ENCODE results near the gene CHD3. TPM values are rescaled to one million over a fixed set of nuclear protein-coding genes. Genes with fewer than 3 reads are reported as not detected.

CHD3 gene
- total and polyA plus RNA-seq, 10 of the 15 experiments (the other 5 are each of a cell fraction or from before 2014, with no cell fraction given) = 1.4 to 86.8 (median 39.1) TPM

GRCh38 chr17:7846765-7847661 is 41.6 kb upstream of the CHD3 start:
- Histone ChIP-seq H3K9ac (ENCODE audit: control insufficient read depth, insufficient read depth, low read length) (no peak overlapping the region), H3K79me2 (ENCODE audit: control insufficient read depth, insufficient read depth, low read length) (peaks cover 28% of the 10 kb centered on the region), H3K9me3 (replicated peaks; ENCODE audit: control insufficient read depth, insufficient read depth, low read length) (no peaks in the 10 kb centered on the region), H3K27me3 (replicated peaks in 1 of 2; ENCODE audit: control insufficient read depth in 2 of 2, insufficient read depth in 2 of 2, low read length in 1 of 2) (no peaks in the 10 kb centered on the region), H3K36me3 (ENCODE audit: control insufficient read depth in 2 of 2, insufficient read depth in 2 of 2, low read length in 1 of 2) (peaks cover 0 to 24% of the 10 kb centered on the region in 2 experiments; a peak in 3 of 4 replicates), H3K4me1 (ENCODE audit: control insufficient read depth, insufficient read depth, low read length) (peaks cover 22% of the 10 kb centered on the region), H3K4me3 (no peak overlapping the region), H3K27ac (ENCODE audit: control insufficient read depth, insufficient read depth) (no peak overlapping the region), H4K20me1 (ENCODE audit: control insufficient read depth, insufficient read depth) (no peaks in the 10 kb centered on the region; the same call in 1 of the 2 replicates), H3K4me2 (ENCODE audit: control insufficient read depth, insufficient read depth) (no peak overlapping the region), H2AFZ (ENCODE audit: control insufficient read depth, low read depth, low read length) (no peak overlapping the region)
- CTCF ChIA-PET = interaction anchor here (5.7 kb wide), 1 partner anchor 13 kb away, joined by 57 read pairs; the partner anchor contains the start of gene KDM6B
- in situ Hi-C loops (cut with MboI) = no loop called here
- TF ChIP-seq POLR2AphosphoS5 (IDR thresholded peaks at IDR 0.05; ENCODE audit: low read length) = no peak
- DNase-seq (ENCODE audit: low read depth, low spot score) (no peak), ATAC-seq (no peak), FAIRE-seq (no peak)
- intact Hi-C loops (cut with micrococcal nuclease; ENCODE audit: unreplicated experiment) = no loop called here
- WGBS (ENCODE audit: insufficient coverage, insufficient replicate concordance, low lambda C conversion rate, missing lambda C conversion rate) = 91% methylated on average over 23 of the region's 34 CpGs
- BruUV-seq (replicated peaks) = no TSS peak
- POLR2A ChIA-PET = no interaction called here
- SMC1A ChIA-PET (ENCODE audit: uncharacterized antibody, unreplicated experiment) = no interaction called here
- RAD21 ChIA-PET (ENCODE audit: unreplicated experiment) = no interaction called here

- RAD21 ChIA-PET (ENCODE audit: unreplicated experiment) = interaction anchor here (0.7 kb wide), 1 partner anchor 188 kb away, joined by 3 read pairs; no protein-coding TSS in a partner anchor
- TF ChIP-seq SIX5 (IDR thresholded peaks at IDR 0.05; ENCODE audit: low read depth, low read length, severe bottlenecking) = no peak
- TF ChIP-seq REST (IDR thresholded peaks at IDR 0.05; ENCODE audit: low read depth, low read length) = no peak
- TF ChIP-seq CBX5 (IDR thresholded peaks at IDR 0.05; ENCODE audit: low read depth) = no peak
- TF ChIP-seq SP1 (IDR thresholded peaks at IDR 0.05; ENCODE audit: low read depth, low read length) = no peak
- no peak for TF ChIP-seq ZNF622 (IDR thresholded peaks at IDR 0.05)
- TF ChIP-seq STAT1 (conservative IDR thresholded peaks at IDR 0.05) = no peak
- TF ChIP-seq PBX3 (IDR thresholded peaks at IDR 0.05; ENCODE audit: insufficient replicate concordance, low read depth, low read length) = no peak
- TF ChIP-seq RCOR1 (conservative IDR thresholded peaks at IDR 0.05; ENCODE audit: low read depth, low read length) = no peak
- TF ChIP-seq WRNIP1 (IDR thresholded peaks at IDR 0.05; ENCODE audit: borderline replicate concordance, low read depth, low read length) = no peak
- no peak for TF ChIP-seq NFYA (IDR thresholded peaks at IDR 0.05; ENCODE audit: borderline replicate concordance, low read depth, low read length)
These were observed 40.4 kb upstream of the CHD3 start for GRCh38 chr17:7848131-7848579.

More at GRCh38 chr17:7848131-7848579, 40.4 kb upstream of the CHD3 start:
- peaks cover 11 to 29% of the 10 kb centered on the region in 2 experiments; a peak in 3 of 4 replicates for H3K36me3 ChIP-seq (ENCODE audit: control insufficient read depth in 2 of 2, insufficient read depth in 2 of 2, low read length in 1 of 2)
- whole genome bisulfite sequencing (ENCODE audit: insufficient coverage, insufficient replicate concordance, low lambda C conversion rate, missing lambda C conversion rate) = 90% methylated on average over 10 of the region's 20 CpGs
- H3K27ac ChIP-seq (ENCODE audit: control insufficient read depth, insufficient read depth) = no peak overlapping the region
- no peak overlapping the region for H3K4me3 ChIP-seq
- H3K9me3 ChIP-seq (replicated peaks; ENCODE audit: control insufficient read depth, insufficient read depth, low read length) = no peaks in the 10 kb centered on the region
- H4K20me1 ChIP-seq (ENCODE audit: control insufficient read depth, insufficient read depth) = no peaks in the 10 kb centered on the region; the same call in 1 of the 2 replicates
- H3K4me1 ChIP-seq (ENCODE audit: control insufficient read depth, insufficient read depth, low read length) = peaks cover 21% of the 10 kb centered on the region
- FAIRE-seq (no peak), ATAC-seq (no peak), DNase-seq (ENCODE audit: low read depth, low spot score) (no peak)
- in situ Hi-C loops (cut with MboI) (no loop called here), intact Hi-C loops (cut with micrococcal nuclease; ENCODE audit: unreplicated experiment) (no loop called here)
- peaks cover 23% of the 10 kb centered on the region for H3K79me2 ChIP-seq (ENCODE audit: control insufficient read depth, insufficient read depth, low read length)
- H2AFZ ChIP-seq (ENCODE audit: control insufficient read depth, low read depth, low read length) = no peak overlapping the region
- ChIA-PET CTCF (interaction anchor here (5.7 kb wide), 1 partner anchor 14 kb away, joined by 57 read pairs; the partner anchor contains the start of gene KDM6B), SMC1A (ENCODE audit: uncharacterized antibody, unreplicated experiment) (no interaction called here), POLR2A (no interaction called here)
- H3K9ac ChIP-seq (ENCODE audit: control insufficient read depth, insufficient read depth, low read length) = no peak overlapping the region
- BruUV-seq (replicated peaks) = no TSS peak
- H3K27me3 ChIP-seq (replicated peaks in 1 of 2; ENCODE audit: control insufficient read depth in 2 of 2, insufficient read depth in 2 of 2, low read length in 1 of 2) = no peaks in the 10 kb centered on the region
- H3K4me2 ChIP-seq (ENCODE audit: control insufficient read depth, insufficient read depth) = no peak overlapping the region

Measured in GM12878 (cell line).